OCI-LY7 (cell line): ENCODE data around the gene HP1BP3. TPM values are rescaled to one million over a fixed set of nuclear protein-coding genes. Genes with fewer than 3 reads are reported as not detected.

Experiments used
- BruUV-seq: library from RNA; stranded (reverse); fragments of 400-500 nt; replicated peaks from 2 replicates; lab custom pipeline; 2021; lab: Mats Ljungman, UMichigan
- CTCF ChIA-PET: fragments of 300-600 bp; sonication (Branson Sonifier 250); formaldehyde crosslinking; loops from one replicate; lab custom pipeline; 2022; ENCODE audit warnings: antibody characterized with exemption; ENCODE audit not compliant: unreplicated experiment; lab: Charles Lee
- POLR2A ChIA-PET: fragments of 300-600 bp; sonication (Branson Sonifier 250); formaldehyde crosslinking; loops from one replicate; lab custom pipeline; 2022; ENCODE audit warnings: antibody characterized with exemption; lab: Charles Lee
- DNase-seq: peaks from one replicate; pipeline ENCODE4 v3.0.0-alpha.2; 2015; ENCODE audit warnings: low spot score
- H2AFZ ChIP-seq: fragments of 200-600 bp; sonication (generic), shearing (Covaris generic); 2 replicates; pipeline ENCODE4 v1.6.1; 2014; ENCODE audit warnings: mild to moderate bottlenecking, antibody characterized with exemption, low read length, moderate library complexity
- H3K27ac ChIP-seq: fragments of 200-600 bp; sonication (generic); 2 replicates; pipeline ENCODE4 v1.5.1; 2014; ENCODE audit warnings: mixed run types, low read depth, mild to moderate bottlenecking, moderate library complexity, low read length, inconsistent platforms; ENCODE audit not compliant: poor library complexity, severe bottlenecking
- H3K36me3 ChIP-seq: fragments of 200-600 bp; sonication (generic); 2 replicates; pipeline ENCODE4 v1.6.1; 2014; ENCODE audit warnings: mild to moderate bottlenecking, antibody characterized with exemption, low read length, moderate library complexity, mixed read lengths; ENCODE audit not compliant: insufficient read depth
- H3K4me1 ChIP-seq: fragments of 200-600 bp; sonication (generic); 2 replicates; pipeline ENCODE4 v1.5.1; 2014; ENCODE audit warnings: mild to moderate bottlenecking, low read length; ENCODE audit not compliant: insufficient read depth, poor library complexity, severe bottlenecking
- H3K4me2 ChIP-seq: fragments of 200-600 bp; sonication (generic); 2 replicates; pipeline ENCODE4 v1.6.1; 2014; ENCODE audit warnings: mild to moderate bottlenecking, low read length
- H3K4me3 ChIP-seq: fragments of 200-600 bp; sonication (generic); 2 replicates; pipeline ENCODE4 v1.5.1; 2014; ENCODE audit warnings: mild to moderate bottlenecking, low read depth, low read length; ENCODE audit not compliant: poor library complexity, severe bottlenecking
- H3K79me2 ChIP-seq: fragments of 200-600 bp; sonication (generic); 2 replicates; pipeline ENCODE4 v1.6.1; 2016; ENCODE audit warnings: low read depth, mild to moderate bottlenecking, low read length, moderate library complexity, mixed read lengths; ENCODE audit not compliant: insufficient read depth
- H3K9me2 ChIP-seq: fragments of 200-600 bp; sonication (generic); 2 replicates; pipeline ENCODE4 v1.6.1; 2016; ENCODE audit warnings: mild to moderate bottlenecking, low read length, mixed read lengths; ENCODE audit not compliant: insufficient read depth
- H3K9me3 ChIP-seq: fragments of 200-600 bp; sonication (generic); 2 replicates; pipeline ENCODE4 v1.6.1; 2014; ENCODE audit warnings: mild to moderate bottlenecking, mixed run types, low read length, mixed read lengths
- H4K20me1 ChIP-seq: fragments of 200-600 bp; sonication (generic); 2 replicates; pipeline ENCODE4 v1.6.1; 2014; ENCODE audit warnings: mild to moderate bottlenecking, antibody characterized with exemption, low read length, moderate library complexity, mixed read lengths; ENCODE audit not compliant: insufficient read depth
- EZH2phosphoT487 ChIP-seq: fragments of 200-600 bp; sonication (generic); IDR thresholded peaks from 2 replicates; pipeline ENCODE4 v1.6.1; 2018; ENCODE audit warnings: low read depth, borderline replicate concordance, mild to moderate bottlenecking, mixed run types, antibody characterized with exemption, low read length, moderate library complexity, mixed read lengths
- intact Hi-C: fragments of 100-400 bp; cut with micrococcal nuclease; formaldehyde crosslinking; loops from one replicate; pipeline ENCODE4 v1.10.0; 2022; ENCODE audit not compliant: unreplicated experiment
- total RNA-seq, 2 experiments: library from RNA; depleted of rRNA in 1 of 2; stranded (reverse); fragments of >200 nt in 1 of 2; shearing (Covaris generic) in 1 of 2; gene quantifications; 2 replicates each; pipeline ENCODE4 v1.2.3, GENCODE V29; 2014 to 2022
- TF ChIP-seq, protein P1 (sequence below): fragments of 200-600 bp; sonication (generic); conservative IDR thresholded peaks from 2 replicates; pipeline ENCODE4 v1.5.1; 2014; ENCODE audit warnings: mild to moderate bottlenecking, antibody characterized with exemption, low read length, moderate library complexity, mixed read lengths

Gene HP1BP3
- total RNA-seq, 2 experiments from 2014 or later: 288 to 295 TPM

DNA sequence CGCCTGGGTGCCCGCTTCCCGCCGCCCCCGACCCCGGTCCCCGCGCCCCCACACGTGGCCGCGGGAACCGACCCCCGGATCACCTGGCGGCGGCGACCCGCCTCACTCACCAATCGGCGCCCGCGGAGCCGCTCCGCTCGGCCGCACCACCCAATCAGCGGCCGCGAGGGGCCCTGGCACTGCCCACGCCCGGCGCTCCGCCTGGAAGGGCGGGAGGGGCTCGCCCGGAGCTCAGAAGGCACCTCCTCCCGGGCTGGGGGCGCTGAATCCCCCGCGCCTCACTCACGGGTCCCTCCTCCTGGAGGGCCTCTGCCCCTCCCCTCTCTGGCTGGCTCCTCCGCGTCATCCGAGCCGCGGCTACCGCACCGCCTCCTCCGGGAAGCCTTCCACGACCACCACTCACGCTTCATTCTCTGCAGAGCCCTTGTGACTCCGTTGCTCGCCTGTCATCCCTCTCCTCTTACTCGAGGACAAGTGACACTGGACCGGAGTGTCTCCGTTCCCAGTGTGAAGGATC, 55.0 kb downstream of the HP1BP3 start:
- intact Hi-C loops: loop anchor here (2.0 kb wide), 1 partner anchor 35 kb away; no protein-coding TSS in a partner anchor
- H3K4me3 ChIP-seq: peak overlapping the region; percentile 67
- peak overlapping the region; percentile 63 for H3K4me2 ChIP-seq
- peak overlapping the region; percentile 0; the same call in 1 of the 2 replicates for H2AFZ ChIP-seq
- no TSS peak for BruUV-seq
- H3K4me1 ChIP-seq: peaks cover 14% of the 10 kb centered on the region
- H3K36me3 ChIP-seq: peaks cover 2% of the 10 kb centered on the region; the same call in 1 of the 2 replicates
- H4K20me1 ChIP-seq: no peaks in the 10 kb centered on the region
- TF ChIP-seq EZH2phosphoT487: no peak
- TF ChIP-seq, protein P1, sequence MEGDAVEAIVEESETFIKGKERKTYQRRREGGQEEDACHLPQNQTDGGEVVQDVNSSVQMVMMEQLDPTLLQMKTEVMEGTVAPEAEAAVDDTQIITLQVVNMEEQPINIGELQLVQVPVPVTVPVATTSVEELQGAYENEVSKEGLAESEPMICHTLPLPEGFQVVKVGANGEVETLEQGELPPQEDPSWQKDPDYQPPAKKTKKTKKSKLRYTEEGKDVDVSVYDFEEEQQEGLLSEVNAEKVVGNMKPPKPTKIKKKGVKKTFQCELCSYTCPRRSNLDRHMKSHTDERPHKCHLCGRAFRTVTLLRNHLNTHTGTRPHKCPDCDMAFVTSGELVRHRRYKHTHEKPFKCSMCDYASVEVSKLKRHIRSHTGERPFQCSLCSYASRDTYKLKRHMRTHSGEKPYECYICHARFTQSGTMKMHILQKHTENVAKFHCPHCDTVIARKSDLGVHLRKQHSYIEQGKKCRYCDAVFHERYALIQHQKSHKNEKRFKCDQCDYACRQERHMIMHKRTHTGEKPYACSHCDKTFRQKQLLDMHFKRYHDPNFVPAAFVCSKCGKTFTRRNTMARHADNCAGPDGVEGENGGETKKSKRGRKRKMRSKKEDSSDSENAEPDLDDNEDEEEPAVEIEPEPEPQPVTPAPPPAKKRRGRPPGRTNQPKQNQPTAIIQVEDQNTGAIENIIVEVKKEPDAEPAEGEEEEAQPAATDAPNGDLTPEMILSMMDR: no peak
- H3K79me2 ChIP-seq: no peaks in the 10 kb centered on the region
- H3K9me3 ChIP-seq: no peaks in the 10 kb centered on the region
- peak; percentile 67 for DNase-seq
- no peaks in the 10 kb centered on the region for H3K9me2 ChIP-seq
- H3K27ac ChIP-seq: no peak overlapping the region
- POLR2A ChIA-PET: no interaction called here
- CTCF ChIA-PET: no interaction called here

GRCh38 chr1:20731057-20731991, 55.8 kb downstream of the HP1BP3 start:
- peaks cover 14% of the 10 kb centered on the region for H3K4me1 ChIP-seq
- no peaks in the 10 kb centered on the region for H3K9me3 ChIP-seq
- DNase-seq: no peak
- H3K4me3 ChIP-seq: peak overlapping the region; percentile 67
- CTCF ChIA-PET: no interaction called here
- H3K9me2 ChIP-seq: no peaks in the 10 kb centered on the region
- intact Hi-C loops: no loop called here
- H3K4me2 ChIP-seq: peak overlapping the region; percentile 63
- H3K79me2 ChIP-seq: no peaks in the 10 kb centered on the region
- no peaks in the 10 kb centered on the region for H3K36me3 ChIP-seq
- H4K20me1 ChIP-seq: no peaks in the 10 kb centered on the region
- no peak overlapping the region for H3K27ac ChIP-seq
- no peak overlapping the region; the same call in 1 of the 2 replicates for H2AFZ ChIP-seq
- TF ChIP-seq, protein P1: no peak
- no peak for TF ChIP-seq EZH2phosphoT487
- BruUV-seq: no TSS peak
- POLR2A ChIA-PET: interaction anchor here (0.6 kb wide), 1 partner anchor 179 kb away, joined by 3 read pairs; the partner anchor contains the start of gene FAM43B

- POLR2A ChIA-PET: no interaction called here
- Histone ChIP-seq H3K9me3 (no peaks in the 10 kb centered on the region), H3K36me3 (no peaks in the 10 kb centered on the region), H2AFZ (no peak overlapping the region), H3K4me3 (no peak overlapping the region), H3K79me2 (no peaks in the 10 kb centered on the region), H3K27ac (no peak overlapping the region), H4K20me1 (no peaks in the 10 kb centered on the region), H3K9me2 (no peaks in the 10 kb centered on the region), H3K4me2 (no peak overlapping the region), H3K4me1 (peaks cover 14% of the 10 kb centered on the region)
- no TSS peak for BruUV-seq
- CTCF ChIA-PET: no interaction called here
- intact Hi-C loops: no loop called here
- no peak for DNase-seq
- no peak for TF ChIP-seq EZH2phosphoT487
- TF ChIP-seq, protein P1: no peak
Observed at GRCh38 chr1:20730690-20731056, 56.4 kb downstream of the HP1BP3 start.
